ENCODE data around the gene PSMB9. TPM values are rescaled to one million over a fixed set of nuclear protein-coding genes. Genes with fewer than 3 reads are reported as not detected.

The PSMB9 gene
- total RNA-seq, 2 donors from 2014 or later: 24.2 to 25.7 TPM

DNA sequence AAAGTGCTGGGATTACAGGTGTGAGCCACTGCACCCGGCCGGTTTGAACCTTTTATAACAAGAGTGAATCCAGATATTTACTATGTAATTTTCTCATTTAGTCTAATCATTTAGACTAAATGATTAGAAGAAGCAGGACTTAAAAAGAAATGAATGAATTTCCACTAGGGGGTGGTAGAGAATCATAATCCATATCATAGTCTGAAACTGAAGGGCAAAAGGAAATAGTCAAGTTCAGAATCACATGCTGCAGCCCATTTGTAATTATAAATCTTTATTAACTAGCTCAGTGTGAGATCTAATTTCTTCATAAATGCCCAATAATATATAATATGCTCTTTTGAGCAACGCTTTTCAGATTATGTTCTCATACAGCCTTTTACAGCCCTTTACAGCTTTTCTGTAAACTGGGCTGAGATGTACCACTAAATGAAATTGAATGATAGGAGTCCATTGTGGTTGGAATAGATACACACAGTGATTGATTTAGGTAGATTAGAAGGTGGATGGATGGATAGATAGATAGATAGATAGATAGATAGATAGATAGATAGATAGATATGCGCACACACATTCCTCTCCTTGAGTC, 31.8 kb downstream of the PSMB9 start:
- ATAC-seq (ENCODE audit: insufficient number of reproducible peaks, low FRiP score, low read depth) (no peak), DNase-seq (ENCODE audit: low spot score) (no peak)
- peak; percentile 59 for TF ChIP-seq CTCF (IDR thresholded peaks at IDR 0.05)
- Histone ChIP-seq H3K36me3 (no peaks in the 10 kb centered on the region), H3K4me1 (ENCODE audit: control insufficient read depth in 1 of 2, low read depth in 2 of 2) (peaks cover 3 to 7% of the 10 kb centered on the region in 2 donors), H3K27ac (no peak overlapping the region), H3K4me3 (no peak overlapping the region), H3K27me3 (replicated peaks; ENCODE audit: insufficient read depth) (no peaks in the 10 kb centered on the region), H3K9me3 (no peaks in the 10 kb centered on the region)

GRCh38 chr6:32886681-32887383, 32.8 kb downstream of the PSMB9 start:
- Histone ChIP-seq H3K27ac (no peak overlapping the region), H3K4me1 (ENCODE audit: control insufficient read depth in 1 of 2, low read depth in 2 of 2) (peaks cover 3 to 7% of the 10 kb centered on the region in 2 donors), H3K4me3 (no peak overlapping the region), H3K9me3 (no peaks in the 10 kb centered on the region), H3K27me3 (replicated peaks; ENCODE audit: insufficient read depth) (no peaks in the 10 kb centered on the region), H3K36me3 (no peaks in the 10 kb centered on the region)
- no peak for TF ChIP-seq CTCF (IDR thresholded peaks at IDR 0.05)
- ATAC-seq (ENCODE audit: insufficient number of reproducible peaks, low FRiP score, low read depth) (no peak), DNase-seq (ENCODE audit: low spot score) (no peak)

- H3K27ac ChIP-seq: no peak overlapping the region
- H3K27me3 ChIP-seq (replicated peaks; ENCODE audit: insufficient read depth): no peaks in the 10 kb centered on the region
- H3K36me3 ChIP-seq: no peaks in the 10 kb centered on the region
- no peak overlapping the region for H3K4me3 ChIP-seq
- DNase-seq (ENCODE audit: low spot score) (no peak), ATAC-seq (ENCODE audit: insufficient number of reproducible peaks, low FRiP score, low read depth) (no peak)
- H3K4me1 ChIP-seq (ENCODE audit: control insufficient read depth in 1 of 2, low read depth in 2 of 2): peaks cover 3 to 7% of the 10 kb centered on the region in 2 donors
- no peaks in the 10 kb centered on the region for H3K9me3 ChIP-seq
- no peak for TF ChIP-seq CTCF (IDR thresholded peaks at IDR 0.05)
Observed at GRCh38 chr6:32887616-32888015, 33.6 kb downstream of the PSMB9 start.

- DNase-seq (ENCODE audit: low spot score) (no peak), ATAC-seq (ENCODE audit: insufficient number of reproducible peaks, low FRiP score, low read depth) (no peak)
- H3K36me3 ChIP-seq: no peaks in the 10 kb centered on the region
- peaks cover 3 to 4% of the 10 kb centered on the region in 2 donors for H3K4me1 ChIP-seq (ENCODE audit: control insufficient read depth in 1 of 2, low read depth in 2 of 2)
- no peak overlapping the region for H3K27ac ChIP-seq
- no peak overlapping the region for H3K4me3 ChIP-seq
- no peaks in the 10 kb centered on the region for H3K27me3 ChIP-seq (replicated peaks; ENCODE audit: insufficient read depth)
- no peak for TF ChIP-seq CTCF (IDR thresholded peaks at IDR 0.05)
- H3K9me3 ChIP-seq: no peaks in the 10 kb centered on the region
Observed at GRCh38 chr6:32888576-32888975, 34.6 kb downstream of the PSMB9 start.

GRCh38 chr6:32889533-32889932, 35.5 kb downstream of the PSMB9 start:
- H3K4me1 ChIP-seq (ENCODE audit: control insufficient read depth in 1 of 2, low read depth in 2 of 2): no peaks in the 10 kb centered on the region
- no peak for TF ChIP-seq CTCF (IDR thresholded peaks at IDR 0.05)
- no peak overlapping the region for H3K4me3 ChIP-seq
- H3K27me3 ChIP-seq (replicated peaks; ENCODE audit: insufficient read depth): no peaks in the 10 kb centered on the region
- ATAC-seq (ENCODE audit: insufficient number of reproducible peaks, low FRiP score, low read depth) (no peak), DNase-seq (ENCODE audit: low spot score) (no peak)
- no peaks in the 10 kb centered on the region for H3K36me3 ChIP-seq
- H3K9me3 ChIP-seq: no peaks in the 10 kb centered on the region
- no peak overlapping the region for H3K27ac ChIP-seq

Measured in thoracic aorta (tissue), 2 donors.